Activated CD8-positive, alpha-beta memory T cell treated with anti-CD3 and anti-CD28 coated beads for 48 hours (primary cell): ENCODE measurements around the gene TLE7.

Source experiments
- DNase-seq, 3 experiments: peaks; one replicate each; pipeline ENCODE4 v3.0.0-alpha.2; 2020; ENCODE audit warnings: low read depth in 2 of 3, low spot score in 2 of 3

TLE7 gene

DNA sequence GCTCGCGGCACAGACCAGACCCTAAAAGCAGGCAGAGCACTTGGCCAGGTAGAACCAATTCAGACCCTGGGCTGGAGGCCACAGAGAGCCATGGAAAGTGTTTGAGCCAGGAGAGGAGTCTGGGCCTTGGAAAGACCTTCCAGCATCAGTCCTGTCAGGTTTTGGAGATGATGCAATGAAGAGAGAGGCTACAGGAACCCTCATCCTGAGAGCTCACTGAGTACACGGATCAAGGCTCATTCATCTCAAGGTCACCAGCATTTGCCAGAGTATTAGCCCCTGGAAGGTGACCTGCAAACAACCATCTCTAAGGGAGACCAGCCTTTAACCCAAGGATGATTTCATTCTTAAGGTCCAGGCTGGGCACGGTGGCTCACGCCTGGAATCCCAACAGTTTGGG, 27.8 kb downstream of the TLE7 start:
- DNase-seq = no peak

DNA sequence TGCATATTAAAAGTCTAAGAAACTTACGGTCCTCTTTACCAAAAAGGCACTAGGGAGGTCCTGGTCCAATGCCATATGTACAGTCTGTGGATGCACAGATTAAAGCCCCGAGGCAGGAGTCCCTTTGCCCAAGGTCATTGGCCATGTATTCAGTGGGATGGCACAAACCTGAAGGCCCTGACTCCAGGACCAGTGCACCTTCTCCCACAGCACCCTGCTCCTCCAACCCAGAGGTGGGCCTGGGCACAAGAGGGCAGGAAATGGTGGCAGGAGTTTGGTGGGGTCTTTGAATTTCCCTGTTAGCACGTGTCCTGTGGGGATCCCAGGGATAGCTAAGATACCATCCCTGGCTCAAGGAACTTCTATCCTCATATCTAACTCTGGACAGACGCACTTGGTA, 28.5 kb downstream of the TLE7 start:
- no peak for DNase-seq

DNA sequence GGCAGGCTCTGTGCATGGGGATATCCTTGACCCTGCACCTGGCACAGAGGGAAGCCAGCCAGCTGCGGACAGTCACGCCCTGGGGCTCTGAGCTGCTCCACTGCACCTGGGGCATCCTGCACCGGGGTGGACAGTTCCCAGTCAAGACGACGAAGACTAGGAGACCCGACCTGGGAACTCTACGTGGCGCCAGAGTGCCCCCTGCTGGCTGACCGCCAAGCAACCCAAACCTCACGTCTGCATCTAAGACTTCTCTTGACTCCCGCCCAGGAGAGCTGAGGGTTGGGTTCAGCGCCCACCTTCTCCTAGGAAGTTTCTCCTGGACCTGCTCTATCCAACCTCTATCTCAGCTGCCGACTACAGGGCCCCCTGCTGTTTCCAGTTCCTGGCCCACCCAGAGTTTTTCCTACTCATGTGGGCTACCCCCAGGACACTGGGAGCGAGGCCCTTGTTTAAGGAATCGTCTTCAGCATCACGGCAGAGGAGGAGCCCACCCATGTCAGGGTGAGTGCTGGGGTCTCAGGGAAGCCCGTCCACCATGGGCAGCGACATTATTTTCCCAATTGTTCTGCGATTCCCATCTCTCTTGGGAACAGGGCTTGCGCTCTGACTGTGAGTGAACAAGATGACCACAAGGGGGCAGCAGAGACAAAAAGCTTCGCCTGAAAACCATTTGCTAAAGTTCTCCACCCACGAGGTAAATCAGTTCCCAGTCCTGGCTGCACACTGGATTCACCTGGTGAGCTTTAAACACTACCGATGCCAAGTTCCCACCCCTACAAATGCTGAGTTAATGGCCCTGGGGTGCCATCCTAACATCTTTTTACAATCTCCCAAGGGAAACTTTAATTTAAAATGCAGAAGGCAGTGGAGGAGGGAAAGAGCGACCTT, 29.3 kb downstream of the TLE7 start:
- DNase-seq = peak; percentile 10 to 55 (median 24)

DNA sequence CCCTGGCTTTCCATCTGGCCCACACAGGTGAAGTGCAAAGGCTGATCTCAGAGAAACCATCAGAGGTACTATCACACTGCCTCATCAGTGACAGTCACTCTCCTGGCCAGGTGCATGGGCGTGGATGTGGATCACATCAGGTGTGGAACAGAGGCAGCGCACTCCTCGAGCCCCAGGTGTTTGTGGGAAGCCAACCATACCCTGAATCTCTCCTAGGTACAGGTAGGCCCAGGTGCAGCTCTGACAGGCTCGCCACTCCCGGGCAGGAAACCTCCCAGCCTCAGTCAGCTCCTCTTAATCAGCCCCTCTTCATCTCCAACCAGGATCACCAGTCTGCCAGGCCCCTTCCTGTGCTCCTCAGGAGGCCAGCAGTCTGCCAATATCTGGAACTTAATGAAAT, 31.7 kb downstream of the TLE7 start:
- DNase-seq = no peak

DNA sequence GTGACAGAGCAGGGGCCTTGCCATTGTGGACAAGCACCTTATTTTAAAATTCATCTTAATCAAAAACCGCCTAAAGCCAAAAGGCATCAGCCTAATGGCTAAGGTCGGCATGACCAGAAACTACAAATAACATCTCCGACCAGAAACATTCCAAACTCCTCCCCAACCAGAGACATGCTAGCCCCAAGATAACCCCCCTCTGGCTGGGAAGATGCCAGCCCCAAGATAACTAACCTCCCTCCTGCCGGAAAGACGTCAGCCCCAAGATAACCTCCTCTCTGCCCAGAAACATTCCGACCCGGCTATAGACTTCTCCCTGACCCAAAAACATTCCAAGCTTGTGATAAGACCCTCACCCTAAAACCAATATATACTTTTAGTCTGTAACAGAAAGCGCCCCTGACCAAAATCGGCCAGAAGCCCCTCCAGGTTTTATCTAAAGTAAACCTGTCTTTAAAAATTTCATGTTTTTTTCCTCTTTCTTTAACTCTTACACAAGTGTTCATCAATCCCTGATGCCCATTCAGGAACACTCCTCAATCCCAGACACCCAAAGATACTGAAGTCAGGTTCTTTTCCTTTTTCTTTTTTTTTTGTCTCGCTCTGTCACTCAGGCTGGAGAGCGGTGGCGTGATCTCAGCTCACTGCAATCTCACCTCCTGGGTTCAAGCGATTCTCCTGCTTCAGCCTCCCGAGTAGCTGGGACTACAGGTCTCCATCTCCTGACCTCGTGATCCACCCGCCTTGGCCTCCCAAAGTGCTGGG, 32.7 kb downstream of the TLE7 start:
- no peak for DNase-seq

DNA sequence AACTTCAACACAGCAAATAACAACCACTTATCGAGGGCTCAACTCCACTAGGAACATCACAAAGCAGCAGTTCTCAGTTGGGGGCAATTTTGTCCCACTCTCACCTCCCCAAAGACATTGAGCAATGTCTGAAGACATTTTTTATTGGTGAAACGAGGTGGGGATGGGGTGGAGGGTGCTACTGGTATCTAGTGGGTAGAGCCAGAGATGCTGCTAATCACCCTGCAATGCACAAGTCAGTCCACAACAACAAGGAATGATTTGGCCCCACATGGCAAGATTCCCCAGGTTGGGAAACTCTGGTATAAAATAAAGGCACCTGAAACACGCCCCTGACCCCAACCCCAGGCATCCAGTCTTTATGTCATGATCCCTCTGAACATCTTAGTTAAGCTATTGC, 33.3 kb downstream of the TLE7 start:
- DNase-seq = no peak

DNA sequence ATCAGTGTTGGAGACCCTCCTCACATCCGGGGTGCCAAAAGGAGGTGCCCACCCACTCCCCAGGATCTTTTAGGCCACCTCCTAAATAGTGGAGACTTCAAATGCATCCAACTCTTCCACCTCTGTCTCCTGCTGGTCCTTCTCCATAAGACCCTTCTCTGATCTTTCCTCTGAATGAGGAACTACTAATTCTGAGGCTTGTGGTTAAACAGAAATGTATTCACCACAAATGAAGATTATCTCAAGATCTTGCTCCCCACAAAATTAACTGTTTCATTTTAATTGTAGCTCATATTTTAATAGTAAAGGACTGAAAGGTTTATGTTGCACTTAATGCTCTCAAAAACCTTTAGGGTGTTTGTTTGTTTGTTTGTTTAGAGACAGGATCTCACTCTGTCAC, 34.1 kb downstream of the TLE7 start:
- DNase-seq = no peak

DNA sequence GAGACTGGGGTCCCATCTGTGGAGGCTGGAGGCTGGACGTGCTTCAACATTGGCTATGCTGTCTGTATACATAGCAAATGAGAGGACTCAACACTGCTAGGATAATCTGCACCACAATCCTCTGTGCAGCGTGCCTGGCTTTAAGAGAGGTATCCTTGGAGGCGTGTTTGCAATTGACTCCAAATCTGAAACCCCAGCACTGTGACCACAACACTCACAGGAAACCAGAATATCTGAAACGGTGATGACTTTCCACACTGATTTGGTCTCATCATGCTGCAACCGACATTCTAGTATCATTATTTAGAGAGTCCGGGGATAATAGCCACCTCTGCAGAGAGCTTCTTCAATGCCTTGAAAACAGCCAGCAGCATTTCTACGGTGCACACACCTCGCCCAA, 35.1 kb downstream of the TLE7 start:
- DNase-seq = no peak

DNA sequence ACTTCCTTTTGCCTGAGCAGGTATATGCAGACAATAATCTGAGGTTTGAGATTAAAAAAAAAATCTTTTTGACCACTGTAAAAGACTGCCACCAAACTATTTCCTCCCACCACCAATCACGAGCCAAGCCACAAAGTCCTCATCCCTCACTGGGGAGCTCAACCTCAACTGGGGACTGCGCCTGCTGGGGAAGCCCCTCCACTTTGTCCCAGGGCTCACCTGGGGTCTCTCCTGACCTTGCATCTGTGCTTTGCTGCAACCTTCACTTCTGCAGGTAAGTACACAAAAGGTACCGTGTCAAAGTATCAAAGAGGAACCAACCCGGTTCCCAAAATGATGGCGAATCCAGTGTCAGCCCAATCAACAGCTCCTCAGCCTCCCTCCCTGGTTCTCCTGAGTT, 35.5 kb downstream of the TLE7 start:
- no peak for DNase-seq

DNA sequence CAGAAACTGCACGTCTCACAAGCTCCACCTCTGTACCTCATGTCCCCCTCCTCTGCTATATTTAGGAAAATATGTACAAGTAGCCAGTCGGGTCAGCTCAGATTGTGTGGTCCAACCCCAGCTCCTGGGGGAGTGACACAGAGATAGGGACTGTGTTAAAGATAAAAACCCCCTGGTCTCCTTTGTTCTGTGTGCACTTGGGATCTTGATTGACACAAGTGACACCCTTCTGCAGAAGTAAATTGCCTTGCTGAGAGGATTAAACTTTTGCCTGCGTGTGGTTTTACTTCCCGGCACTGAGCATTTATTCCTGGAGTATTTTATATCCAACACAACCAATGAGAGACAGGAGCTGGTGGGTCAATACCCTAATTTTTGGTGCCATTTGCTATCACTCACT, 37.5 kb downstream of the TLE7 start:
- DNase-seq = no peak

DNA sequence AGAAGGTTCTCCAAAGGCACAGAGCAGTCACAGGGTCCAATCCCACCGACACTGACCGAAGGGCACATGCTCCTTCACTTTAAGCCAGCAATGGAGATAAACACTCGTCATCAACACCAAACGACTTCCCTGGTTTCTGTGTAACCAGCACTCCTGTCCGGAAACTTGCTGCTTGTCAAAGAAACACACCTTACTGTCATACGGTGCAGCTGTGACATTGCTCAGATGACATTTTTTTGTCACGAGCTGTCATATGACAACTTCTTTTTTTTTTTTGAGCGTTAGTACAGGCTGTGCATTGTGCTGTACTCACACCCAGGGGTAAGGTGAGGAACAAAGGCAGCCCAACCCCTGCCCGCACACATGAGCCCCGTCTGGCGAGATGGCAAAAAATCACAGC, 39.2 kb downstream of the TLE7 start:
- DNase-seq = no peak

DNA sequence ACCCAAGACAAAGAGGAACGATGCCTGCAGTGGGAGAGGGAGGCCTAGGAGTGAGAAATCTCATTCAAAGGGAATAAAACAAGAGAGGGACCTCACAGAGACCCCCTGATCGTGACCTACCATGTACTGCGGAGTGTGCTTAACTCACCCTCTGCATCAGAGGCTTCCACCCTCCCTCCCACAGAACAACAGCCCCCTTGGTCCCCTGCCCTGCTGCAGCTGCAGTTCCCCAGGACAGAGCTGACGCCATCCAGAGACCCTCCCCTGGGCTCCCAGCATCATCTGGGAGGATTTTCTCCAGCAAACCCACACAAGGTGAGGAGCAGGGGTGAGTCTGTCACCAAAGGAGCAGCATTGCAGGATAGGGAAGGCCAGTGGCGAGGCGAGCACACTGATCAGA, 39.8 kb downstream of the TLE7 start:
- no peak for DNase-seq

DNA sequence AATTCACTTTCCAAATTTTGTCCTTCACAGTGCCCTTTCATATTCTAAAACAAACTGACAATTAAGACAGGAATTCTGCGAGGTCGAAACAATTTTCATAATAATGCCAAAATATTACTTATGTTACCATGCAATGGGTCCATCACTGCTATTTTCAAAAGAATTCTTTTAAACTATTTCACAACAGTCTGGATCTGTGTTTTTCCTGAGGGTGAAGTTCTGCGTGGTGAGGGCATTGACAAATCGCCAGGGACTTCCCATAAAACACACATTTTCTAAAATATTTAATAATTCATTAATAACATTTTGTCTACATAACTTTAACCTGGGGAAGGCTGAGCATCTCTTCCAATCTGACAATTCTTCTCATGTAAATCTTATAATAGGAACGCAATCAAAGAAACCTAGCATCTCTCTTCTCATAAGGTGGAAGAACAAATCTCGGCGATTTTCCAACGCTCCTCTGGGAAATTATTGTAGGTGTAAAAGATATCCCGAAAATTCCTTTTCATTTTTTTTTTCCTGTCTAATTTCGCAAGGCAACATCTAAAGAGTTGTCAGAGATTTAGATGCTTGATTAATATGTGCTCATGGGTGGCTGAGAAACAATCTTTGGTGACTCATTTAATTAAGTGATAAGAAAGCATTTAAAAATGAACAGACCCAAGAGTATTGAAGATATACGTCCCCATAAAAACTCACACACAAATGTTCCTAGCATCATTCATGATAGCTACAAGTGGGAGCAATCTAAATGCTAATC, 41.9 kb downstream of the TLE7 start:
- no peak for DNase-seq

DNA sequence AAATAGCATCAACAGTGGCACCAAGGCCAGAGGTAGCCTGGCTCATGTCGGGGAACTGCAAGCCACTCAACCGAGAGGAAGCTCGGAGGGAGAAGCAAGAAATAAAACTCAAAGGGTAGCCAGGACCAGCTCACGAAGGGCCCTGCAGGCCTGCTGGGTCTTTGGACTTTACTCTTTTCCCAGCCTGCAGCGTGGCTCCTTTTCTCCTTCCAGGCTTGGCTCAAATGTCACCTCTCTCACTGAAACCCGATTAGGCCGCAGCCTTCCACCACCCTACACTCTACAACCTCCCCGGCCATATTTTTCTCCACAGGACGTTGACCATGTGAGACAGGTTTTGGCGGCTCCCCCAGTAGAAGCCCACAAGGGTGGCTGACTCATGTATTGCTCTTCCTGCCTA, 45.3 kb downstream of the TLE7 start:
- DNase-seq = no peak

DNA sequence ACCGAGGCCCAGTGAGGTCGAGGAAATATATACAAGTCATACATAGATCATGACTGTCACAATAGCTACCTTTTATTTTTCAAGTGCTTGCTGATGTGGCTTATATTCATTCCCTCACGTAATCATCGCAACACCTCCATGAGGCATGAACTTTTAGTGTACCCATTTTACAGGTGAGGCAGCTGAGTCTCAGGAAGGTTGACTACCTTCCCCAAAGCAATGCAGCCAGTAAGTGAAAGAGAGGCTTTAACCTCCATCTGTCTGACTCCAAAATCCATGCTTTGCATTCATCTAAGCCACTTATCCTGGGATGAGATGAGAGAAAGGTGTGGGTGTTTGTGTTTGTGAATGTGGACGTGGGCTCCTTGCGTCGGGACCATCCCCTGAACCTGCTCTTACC, 52.5 kb downstream of the TLE7 start:
- DNase-seq = no peak

DNA sequence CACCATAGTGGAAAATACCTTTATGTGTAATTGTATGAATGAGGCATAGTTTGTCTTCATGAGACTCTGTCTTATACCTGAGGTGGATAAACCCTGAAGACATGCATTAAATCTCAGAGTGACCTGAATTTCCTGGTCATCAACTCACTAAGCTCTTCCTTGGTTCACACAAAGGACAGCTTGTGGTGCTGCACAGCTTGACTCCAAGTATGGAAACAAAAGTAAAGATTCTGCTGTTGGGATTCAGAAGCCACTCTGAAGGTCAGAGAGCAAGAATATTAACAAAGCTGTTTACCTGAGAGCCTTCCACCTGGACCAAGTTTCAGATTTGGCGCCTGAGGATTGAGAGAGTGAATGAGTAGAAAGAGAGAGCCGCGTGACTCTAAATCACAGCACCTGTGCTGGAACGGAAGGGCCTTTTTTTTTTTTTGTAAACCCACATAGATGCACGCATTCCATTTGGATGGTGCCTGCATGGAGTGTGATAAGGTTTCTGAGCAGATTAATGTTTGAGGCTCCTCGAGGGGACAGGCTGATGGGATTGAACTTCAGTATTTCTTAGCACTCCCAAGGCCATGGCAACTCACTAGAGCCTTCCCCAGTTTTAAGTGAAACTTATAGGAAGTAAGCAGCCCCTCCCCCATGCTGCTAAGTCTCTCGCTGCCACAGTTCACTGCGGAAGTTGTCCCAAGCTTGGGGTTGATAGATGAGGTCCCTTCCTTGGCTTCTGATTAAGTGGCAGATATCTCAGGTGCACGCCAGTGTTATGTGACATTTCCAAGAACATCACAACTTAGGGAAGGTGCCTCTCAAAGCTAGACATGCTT, 54.6 kb downstream of the TLE7 start:
- DNase-seq = no peak

DNA sequence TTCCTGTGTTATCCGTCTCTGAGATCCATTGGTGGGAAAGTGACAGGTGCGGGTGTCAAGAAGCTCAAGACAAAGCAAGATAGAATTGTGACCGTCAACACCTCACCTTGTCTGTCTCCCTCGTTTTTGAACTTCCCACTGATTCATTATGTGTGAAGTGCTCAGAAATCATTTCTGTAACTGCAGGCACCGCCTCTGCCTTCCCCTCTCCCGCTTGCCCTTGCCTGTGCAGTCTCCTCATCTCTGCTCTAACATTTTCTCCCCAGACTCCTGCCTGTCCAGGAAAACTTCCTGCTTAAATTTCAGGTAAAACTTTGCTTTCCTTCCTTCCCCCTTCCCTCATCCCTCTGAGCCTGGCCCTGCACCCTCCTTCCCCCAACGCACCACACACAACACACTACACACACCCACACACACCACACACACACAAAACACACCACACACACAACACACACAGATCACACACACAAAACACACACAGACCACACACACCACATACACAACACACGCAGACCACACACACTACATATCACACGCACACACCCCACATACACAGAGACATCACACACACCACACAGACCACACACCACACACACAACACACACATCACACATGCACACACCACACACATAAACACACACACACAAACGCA, 57.7 kb downstream of the TLE7 start:
- no peak for DNase-seq

DNA sequence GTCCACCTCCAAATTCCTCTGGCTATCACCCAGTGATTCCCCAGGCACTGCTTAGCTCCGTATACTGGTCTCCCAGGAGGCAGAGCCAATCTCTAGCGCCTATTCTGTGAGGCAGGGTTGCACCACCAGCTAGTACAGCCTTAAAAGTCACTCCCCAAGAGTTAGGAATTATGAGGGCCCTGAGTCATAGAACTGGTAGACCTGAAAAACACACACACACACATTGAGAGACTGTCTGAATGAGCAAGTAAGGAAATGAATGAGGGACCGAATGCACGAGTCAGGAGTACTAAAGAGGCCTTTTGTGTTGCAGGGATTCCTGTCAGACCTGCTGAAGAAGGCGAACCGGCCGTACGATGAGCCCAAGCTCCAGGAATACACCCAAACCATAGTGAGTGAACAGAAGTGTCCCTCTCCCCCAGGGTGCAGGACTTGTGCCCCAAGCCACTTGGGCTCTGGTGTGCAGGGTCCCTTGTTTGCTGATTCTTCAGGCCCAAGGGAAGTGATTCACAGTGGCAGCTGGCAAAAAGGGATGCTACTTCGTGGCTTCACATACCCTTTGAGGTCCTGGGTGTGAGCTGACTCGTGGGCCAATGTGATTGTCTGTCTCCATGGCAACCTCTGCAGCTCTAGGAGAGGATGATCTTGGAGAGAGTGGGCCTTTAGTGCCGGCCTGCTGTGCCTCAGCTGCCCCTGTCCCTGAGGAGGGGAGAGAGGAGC, 58.6 kb downstream of the TLE7 start:
- no peak for DNase-seq

DNA sequence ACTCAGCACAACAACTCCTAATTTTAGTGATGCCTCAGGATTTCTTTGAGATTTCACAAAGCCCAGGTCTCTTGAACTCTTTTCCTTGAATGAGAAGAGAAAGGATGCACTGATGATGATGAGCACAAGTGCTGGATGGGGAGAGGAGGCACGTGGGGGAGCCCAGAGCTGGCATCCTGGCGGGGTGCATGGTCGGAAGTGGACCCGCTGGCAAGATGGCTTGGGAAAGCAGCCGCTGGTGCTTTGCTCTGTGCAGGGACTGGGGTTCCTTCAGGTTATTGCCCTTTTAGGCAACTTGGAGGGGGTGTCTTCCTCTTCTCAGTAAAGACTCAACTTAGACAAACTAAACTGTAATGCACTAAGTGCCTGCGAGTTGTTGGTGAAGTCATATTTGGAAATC, 61.0 kb downstream of the TLE7 start:
- no peak for DNase-seq
